Mesendoderm (in vitro differentiated cells): ENCODE measurements around the gene NEAT1.

ENCODE experiments used
- DNase-seq: peaks from one replicate; pipeline ENCODE4 v3.0.0; 2013
- H2AK5ac ChIP-seq: 2 replicates; pipeline ENCODE4 v1.6.1; 2013; ENCODE audit warnings: low read length, inconsistent platforms
- H2BK120ac ChIP-seq: 2 replicates; pipeline ENCODE4 v1.6.1; 2013; ENCODE audit warnings: low read depth, mild to moderate bottlenecking, low read length, moderate library complexity, mixed read lengths
- H2BK15ac ChIP-seq: replicated peaks from 2 replicates; pipeline ENCODE4 v1.6.1; 2013; ENCODE audit warnings: low read depth, mild to moderate bottlenecking, moderate library complexity
- H2BK5ac ChIP-seq: 2 replicates; pipeline ENCODE4 v1.6.1; 2013; ENCODE audit warnings: low read length, inconsistent platforms
- H3K18ac ChIP-seq: 2 replicates; pipeline ENCODE4 v1.6.1; 2013; ENCODE audit warnings: mild to moderate bottlenecking, low read length, mixed read lengths
- H3K23ac ChIP-seq: one replicate; pipeline ENCODE4 v1.6.1; 2013; ENCODE audit warnings: low read length
- H3K27ac ChIP-seq: 2 replicates; pipeline ENCODE4 v1.5.1; 2013; ENCODE audit warnings: low read depth, mild to moderate bottlenecking, inconsistent platforms, low read length, moderate library complexity
- H3K27me3 ChIP-seq: 2 replicates; pipeline ENCODE4 v1.6.1; 2013; ENCODE audit warnings: low read length, control low read depth, mild to moderate bottlenecking, inconsistent platforms; ENCODE audit not compliant: insufficient read depth, poor library complexity
- H3K36me3 ChIP-seq: 2 replicates; pipeline ENCODE4 v1.6.1; 2013; ENCODE audit warnings: low read length, inconsistent platforms; ENCODE audit not compliant: control insufficient read depth, insufficient read depth
- H3K4ac ChIP-seq: one replicate; pipeline ENCODE4 v1.6.1; 2013; ENCODE audit warnings: low read depth, mild to moderate bottlenecking, low read length, moderate library complexity
- H3K4me1 ChIP-seq: 2 replicates; pipeline ENCODE4 v1.6.1; 2013; ENCODE audit warnings: low read depth, low read length, inconsistent platforms; ENCODE audit not compliant: control insufficient read depth
- H3K4me2 ChIP-seq: 2 replicates; pipeline ENCODE4 v1.6.1; 2013; ENCODE audit warnings: low read length
- H3K4me3 ChIP-seq: 2 replicates; pipeline ENCODE4 v1.5.1; 2013; ENCODE audit warnings: mild to moderate bottlenecking, low read length
- H3K56ac ChIP-seq: one replicate; pipeline ENCODE4 v1.6.1; 2013; ENCODE audit warnings: low read length
- H3K79me1 ChIP-seq: 2 replicates; pipeline ENCODE4 v1.6.1; 2013; ENCODE audit warnings: low read length, inconsistent platforms
- H3K79me2 ChIP-seq: 2 replicates; pipeline ENCODE4 v1.6.1; 2013; ENCODE audit warnings: mild to moderate bottlenecking, low read length; ENCODE audit not compliant: control insufficient read depth, insufficient read depth
- H3K9ac ChIP-seq: 2 replicates; pipeline ENCODE4 v1.6.1; 2013; ENCODE audit warnings: low read length, inconsistent platforms
- H4K5ac ChIP-seq: one replicate; pipeline ENCODE4 v1.6.1; 2013; ENCODE audit warnings: low read length
- H4K8ac ChIP-seq: one replicate; pipeline ENCODE4 v1.6.1; 2013; ENCODE audit warnings: low read depth, mild to moderate bottlenecking, control low read depth, low read length, moderate library complexity
- WGBS: extraction: QIAGEN DNeasy Blood & Tissue Kit; methylation state at CpG from one replicate; pipeline ENCODE4 v1.1.7; 2013; ENCODE audit warnings: low lambda C conversion rate, missing lambda C conversion rate; ENCODE audit not compliant: insufficient coverage; ENCODE audit errors: extremely low coverage; 5-methylcytosine and 5-hydroxymethylcytosine counted together

NEAT1 gene

GRCh38 chr11:65414776-65415498, 7.7 kb upstream of the NEAT1 start:
- no peak overlapping the region for H3K4me3 ChIP-seq
- no peak overlapping the region for H2AK5ac ChIP-seq
- no peaks in the 10 kb centered on the region for H3K36me3 ChIP-seq
- H2BK5ac ChIP-seq = no peak overlapping the region
- no peak overlapping the region for H3K18ac ChIP-seq
- no peak overlapping the region for H2BK120ac ChIP-seq
- no peak overlapping the region for H3K9ac ChIP-seq
- peaks cover 19% of the 10 kb centered on the region for H3K4me1 ChIP-seq
- no peak overlapping the region for H3K27ac ChIP-seq
- H3K79me2 ChIP-seq = no peaks in the 10 kb centered on the region
- H3K27me3 ChIP-seq = no peaks in the 10 kb centered on the region
- no peak overlapping the region for H3K23ac ChIP-seq
- no peaks in the 10 kb centered on the region for H3K79me1 ChIP-seq
- H3K4ac ChIP-seq = no peak overlapping the region
- WGBS = no CpG with 5 or more reads among the region's 11 CpGs
- H3K4me2 ChIP-seq = no peak overlapping the region
- no peak overlapping the region for H4K8ac ChIP-seq
- no peak for DNase-seq
- H2BK15ac ChIP-seq = no peak overlapping the region
- H4K5ac ChIP-seq = no peak overlapping the region
- no peak overlapping the region for H3K56ac ChIP-seq

- Histone ChIP-seq H3K4me2 (peak overlapping the region; percentile 26), H3K36me3 (no peaks in the 10 kb centered on the region), H3K4ac (no peak overlapping the region), H3K4me1 (peaks cover 22% of the 10 kb centered on the region), H4K5ac (no peak overlapping the region), H3K4me3 (no peak overlapping the region), H3K79me1 (no peaks in the 10 kb centered on the region), H3K27me3 (no peaks in the 10 kb centered on the region), H2AK5ac (no peak overlapping the region), H3K23ac (no peak overlapping the region), H3K79me2 (no peaks in the 10 kb centered on the region), H3K9ac (peak overlapping the region; percentile 46), H2BK15ac (no peak overlapping the region), H3K56ac (peak overlapping the region; percentile 58), H4K8ac (no peak overlapping the region), H2BK5ac (no peak overlapping the region), H3K27ac (no peak overlapping the region), H2BK120ac (no peak overlapping the region), H3K18ac (peak overlapping the region; percentile 29)
- WGBS = no CpG with 5 or more reads among the region's 11 CpGs
- no peak for DNase-seq
These were observed 6.9 kb upstream of the NEAT1 start for GRCh38 chr11:65415499-65416340.

- no peak overlapping the region for H3K4ac ChIP-seq
- peak overlapping the region; percentile 75 for H3K56ac ChIP-seq
- no peak overlapping the region for H2BK15ac ChIP-seq
- peak overlapping the region; percentile 26 for H3K4me2 ChIP-seq
- H3K18ac ChIP-seq = peak overlapping the region; percentile 29
- H4K5ac ChIP-seq = no peak overlapping the region
- H3K79me1 ChIP-seq = no peaks in the 10 kb centered on the region
- no peak overlapping the region for H3K27ac ChIP-seq
- H4K8ac ChIP-seq = no peak overlapping the region
- WGBS = no CpG with 5 or more reads among the region's 18 CpGs
- peak; percentile 86 for DNase-seq
- no peak overlapping the region for H2AK5ac ChIP-seq
- no peaks in the 10 kb centered on the region for H3K27me3 ChIP-seq
- peaks cover 25% of the 10 kb centered on the region for H3K4me1 ChIP-seq
- H3K36me3 ChIP-seq = no peaks in the 10 kb centered on the region
- H3K79me2 ChIP-seq = no peaks in the 10 kb centered on the region
- no peak overlapping the region for H3K4me3 ChIP-seq
- H3K23ac ChIP-seq = no peak overlapping the region
- H2BK120ac ChIP-seq = no peak overlapping the region
- peak overlapping the region; percentile 52 for H3K9ac ChIP-seq
- H2BK5ac ChIP-seq = no peak overlapping the region
These were observed 6.2 kb upstream of the NEAT1 start for GRCh38 chr11:65416341-65416824.

GRCh38 chr11:65416841-65417701, 5.5 kb upstream of the NEAT1 start:
- peaks cover 29% of the 10 kb centered on the region for H3K4me1 ChIP-seq
- peak overlapping the region; percentile 59 for H3K9ac ChIP-seq
- no peak overlapping the region for H2BK5ac ChIP-seq
- H2AK5ac ChIP-seq = peak overlapping the region; percentile 97
- H2BK120ac ChIP-seq = no peak overlapping the region
- peak; percentile 56 for DNase-seq
- H3K4ac ChIP-seq = no peak overlapping the region
- H3K27me3 ChIP-seq = no peaks in the 10 kb centered on the region
- no peaks in the 10 kb centered on the region for H3K79me2 ChIP-seq
- no peak overlapping the region for H3K4me3 ChIP-seq
- no peak overlapping the region for H4K5ac ChIP-seq
- no peak overlapping the region for H3K4me2 ChIP-seq
- H3K36me3 ChIP-seq = no peaks in the 10 kb centered on the region
- no peaks in the 10 kb centered on the region for H3K79me1 ChIP-seq
- no peak overlapping the region for H3K18ac ChIP-seq
- H4K8ac ChIP-seq = no peak overlapping the region
- H3K27ac ChIP-seq = peak overlapping the region; percentile 93
- H2BK15ac ChIP-seq = no peak overlapping the region
- peak overlapping the region; percentile 33 for H3K23ac ChIP-seq
- no CpG with 5 or more reads among the region's 14 CpGs for WGBS
- H3K56ac ChIP-seq = peak overlapping the region; percentile 81

- peak; percentile 58 for DNase-seq
- peaks cover under 1% of the 10 kb centered on the region for H3K79me1 ChIP-seq
- peak overlapping the region; percentile 77 for H2BK5ac ChIP-seq
- peak overlapping the region; percentile 59 for H3K9ac ChIP-seq
- WGBS = no CpG with 5 or more reads among the region's 19 CpGs
- H3K18ac ChIP-seq = peak overlapping the region; percentile 83
- H3K56ac ChIP-seq = peak overlapping the region; percentile 89
- H3K27me3 ChIP-seq = no peaks in the 10 kb centered on the region
- no peak overlapping the region for H3K23ac ChIP-seq
- H3K4me2 ChIP-seq = no peak overlapping the region
- no peaks in the 10 kb centered on the region for H3K36me3 ChIP-seq
- peaks cover 29% of the 10 kb centered on the region for H3K4me1 ChIP-seq
- peaks cover 2% of the 10 kb centered on the region for H3K79me2 ChIP-seq
- H2BK120ac ChIP-seq = no peak overlapping the region
- no peak overlapping the region for H3K4ac ChIP-seq
- peak overlapping the region; percentile 24 for H4K5ac ChIP-seq
- no peak overlapping the region for H2BK15ac ChIP-seq
- H3K4me3 ChIP-seq = no peak overlapping the region
- no peak overlapping the region for H4K8ac ChIP-seq
- peak overlapping the region; percentile 97 for H2AK5ac ChIP-seq
- peak overlapping the region; percentile 93 for H3K27ac ChIP-seq
These were observed 4.7 kb upstream of the NEAT1 start for GRCh38 chr11:65417702-65418430.
